Loucy (cell line): ENCODE results near the gene NOBOX.

Experiments
- H2AFZ ChIP-seq: fragments of 200-600 bp; sonication (generic); 2 replicates; pipeline ENCODE4 v1.6.0; 2016; ENCODE audit warnings: antibody characterized with exemption, mild to moderate bottlenecking, low read length, moderate library complexity
- H3F3A ChIP-seq: fragments of 200-600 bp; 2 replicates; pipeline ENCODE4 v1.6.0; 2016; ENCODE audit warnings: antibody characterized with exemption, low read depth, mild to moderate bottlenecking
- H3K27me3 ChIP-seq: fragments of 200-600 bp; sonication (generic); 2 replicates; pipeline ENCODE4 v1.6.1; 2014; ENCODE audit warnings: low read length, mild to moderate bottlenecking; ENCODE audit not compliant: insufficient read depth, poor library complexity, severe bottlenecking
- H3K36me3 ChIP-seq: fragments of 200-600 bp; sonication (generic); 2 replicates; pipeline ENCODE4 v1.6.1; 2016; ENCODE audit warnings: low read length; ENCODE audit not compliant: insufficient read depth
- H3K4me1 ChIP-seq: fragments of 200-600 bp; sonication (generic); 2 replicates; pipeline ENCODE4 v1.5.1; 2014; ENCODE audit warnings: low read length, mild to moderate bottlenecking; ENCODE audit not compliant: insufficient read depth, poor library complexity, severe bottlenecking
- H3K4me2 ChIP-seq: fragments of 200-600 bp; sonication (generic); 2 replicates; pipeline ENCODE4 v1.6.0; 2014; ENCODE audit warnings: antibody characterized with exemption, low read length, low read depth, mild to moderate bottlenecking; ENCODE audit not compliant: poor library complexity, severe bottlenecking
- H3K4me3 ChIP-seq: fragments of 200-600 bp; sonication (generic); 2 replicates; pipeline ENCODE4 v1.5.1; 2014; ENCODE audit warnings: low read length, mild to moderate bottlenecking, mixed read lengths; ENCODE audit not compliant: poor library complexity, severe bottlenecking
- H3K79me2 ChIP-seq: fragments of 200-600 bp; sonication (generic); 2 replicates; pipeline ENCODE4 v1.6.1; 2014; ENCODE audit warnings: low read length; ENCODE audit not compliant: insufficient read depth
- H3K9ac ChIP-seq: fragments of 200-600 bp; sonication (generic); 2 replicates; pipeline ENCODE4 v1.6.0; 2014; ENCODE audit warnings: mild to moderate bottlenecking, low read depth, low read length, moderate library complexity; ENCODE audit not compliant: poor library complexity, severe bottlenecking
- H3K9me2 ChIP-seq: fragments of 200-600 bp; sonication (generic); replicated peaks from 2 replicates; pipeline ENCODE4 v1.6.1; 2016; ENCODE audit warnings: low read depth, low read length, mixed read lengths
- H3K9me3 ChIP-seq: fragments of 200-600 bp; sonication (generic); 2 replicates; pipeline ENCODE4 v1.6.1; 2014; ENCODE audit warnings: mild to moderate bottlenecking, antibody characterized with exemption, low read length, low read depth; ENCODE audit not compliant: insufficient read depth
- H4K20me1 ChIP-seq: fragments of 200-600 bp; sonication (generic); 2 replicates; pipeline ENCODE4 v1.6.0; 2014; ENCODE audit warnings: antibody characterized with exemption, low read length, mild to moderate bottlenecking; ENCODE audit not compliant: insufficient read depth, poor library complexity, severe bottlenecking
- EZH2phosphoT487 ChIP-seq: fragments of 200-600 bp; IDR thresholded peaks from 2 replicates; pipeline ENCODE4 v1.6.1; 2018; ENCODE audit warnings: antibody characterized with exemption, mild to moderate bottlenecking, moderate library complexity, borderline replicate concordance
- TF ChIP-seq, protein P1 (sequence below): fragments of 200-600 bp; sonication (generic); conservative IDR thresholded peaks from 2 replicates; pipeline ENCODE4 v1.5.1; 2014; ENCODE audit warnings: mild to moderate bottlenecking, antibody characterized with exemption, low read length

NOBOX gene

DNA sequence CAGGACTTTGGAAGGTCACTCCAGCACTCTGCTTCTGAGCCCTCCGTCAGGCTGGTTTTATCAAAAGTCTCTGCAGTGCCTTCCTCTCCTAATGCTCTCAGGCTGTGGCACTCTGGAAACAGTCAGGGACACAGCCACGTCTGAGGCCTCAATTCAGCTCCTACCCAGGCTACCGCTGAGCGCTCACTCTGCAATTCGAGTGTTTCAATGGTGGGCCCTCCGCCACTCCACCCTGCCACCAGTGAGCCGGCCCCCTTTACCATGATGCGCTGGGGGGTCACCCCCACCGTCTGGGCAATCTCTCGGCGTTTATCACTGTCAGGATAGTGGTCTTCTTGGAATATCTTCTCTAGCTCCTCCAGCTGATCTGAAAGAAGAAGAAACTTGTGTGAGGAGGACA lies 3.5 kb downstream of the NOBOX start:
- no peak overlapping the region for H3K9ac ChIP-seq
- no peaks in the 10 kb centered on the region for H3K36me3 ChIP-seq
- H3K4me1 ChIP-seq, result no peaks in the 10 kb centered on the region
- H3K9me3 ChIP-seq, result no peaks in the 10 kb centered on the region
- H4K20me1 ChIP-seq, result no peaks in the 10 kb centered on the region
- H3K79me2 ChIP-seq, result no peaks in the 10 kb centered on the region
- H3K27me3 ChIP-seq, result no peaks in the 10 kb centered on the region
- TF ChIP-seq, protein P1, sequence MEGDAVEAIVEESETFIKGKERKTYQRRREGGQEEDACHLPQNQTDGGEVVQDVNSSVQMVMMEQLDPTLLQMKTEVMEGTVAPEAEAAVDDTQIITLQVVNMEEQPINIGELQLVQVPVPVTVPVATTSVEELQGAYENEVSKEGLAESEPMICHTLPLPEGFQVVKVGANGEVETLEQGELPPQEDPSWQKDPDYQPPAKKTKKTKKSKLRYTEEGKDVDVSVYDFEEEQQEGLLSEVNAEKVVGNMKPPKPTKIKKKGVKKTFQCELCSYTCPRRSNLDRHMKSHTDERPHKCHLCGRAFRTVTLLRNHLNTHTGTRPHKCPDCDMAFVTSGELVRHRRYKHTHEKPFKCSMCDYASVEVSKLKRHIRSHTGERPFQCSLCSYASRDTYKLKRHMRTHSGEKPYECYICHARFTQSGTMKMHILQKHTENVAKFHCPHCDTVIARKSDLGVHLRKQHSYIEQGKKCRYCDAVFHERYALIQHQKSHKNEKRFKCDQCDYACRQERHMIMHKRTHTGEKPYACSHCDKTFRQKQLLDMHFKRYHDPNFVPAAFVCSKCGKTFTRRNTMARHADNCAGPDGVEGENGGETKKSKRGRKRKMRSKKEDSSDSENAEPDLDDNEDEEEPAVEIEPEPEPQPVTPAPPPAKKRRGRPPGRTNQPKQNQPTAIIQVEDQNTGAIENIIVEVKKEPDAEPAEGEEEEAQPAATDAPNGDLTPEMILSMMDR, result no peak
- no peak for TF ChIP-seq EZH2phosphoT487
- H3F3A ChIP-seq, result no peaks in the 10 kb centered on the region
- H3K4me2 ChIP-seq, result no peak overlapping the region
- no peak overlapping the region for H3K4me3 ChIP-seq
- H3K9me2 ChIP-seq, result no peaks in the 10 kb centered on the region
- no peak overlapping the region for H2AFZ ChIP-seq

DNA sequence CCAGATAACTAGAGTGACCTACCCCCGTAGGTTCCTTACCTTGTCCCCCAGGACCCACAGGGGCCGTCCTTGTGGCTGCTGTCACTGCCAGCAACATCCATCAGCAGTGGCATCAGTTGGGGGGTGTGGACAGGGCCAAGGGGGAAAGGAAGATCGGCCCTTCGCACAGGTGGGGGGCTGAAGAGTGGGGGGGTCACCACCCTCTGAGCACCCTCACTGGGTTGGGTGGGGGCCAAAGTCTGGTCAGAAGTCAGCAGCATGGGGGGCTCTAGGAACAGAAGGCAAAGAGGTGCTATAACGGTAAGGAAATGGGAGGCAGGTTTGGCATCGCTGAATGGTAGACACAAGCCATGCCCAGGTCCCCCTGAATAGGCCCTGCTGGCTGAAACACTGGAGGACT lies 4.6 kb downstream of the NOBOX start:
- H3K9ac ChIP-seq, result no peak overlapping the region
- H3F3A ChIP-seq, result no peaks in the 10 kb centered on the region
- no peak overlapping the region for H2AFZ ChIP-seq
- H4K20me1 ChIP-seq, result no peaks in the 10 kb centered on the region
- no peaks in the 10 kb centered on the region for H3K36me3 ChIP-seq
- H3K4me3 ChIP-seq, result no peak overlapping the region
- H3K9me2 ChIP-seq, result no peaks in the 10 kb centered on the region
- H3K79me2 ChIP-seq, result no peaks in the 10 kb centered on the region
- H3K9me3 ChIP-seq, result no peaks in the 10 kb centered on the region
- no peaks in the 10 kb centered on the region for H3K27me3 ChIP-seq
- H3K4me1 ChIP-seq, result no peaks in the 10 kb centered on the region
- no peak overlapping the region for H3K4me2 ChIP-seq
- TF ChIP-seq, protein P1, result no peak
- no peak for TF ChIP-seq EZH2phosphoT487

DNA sequence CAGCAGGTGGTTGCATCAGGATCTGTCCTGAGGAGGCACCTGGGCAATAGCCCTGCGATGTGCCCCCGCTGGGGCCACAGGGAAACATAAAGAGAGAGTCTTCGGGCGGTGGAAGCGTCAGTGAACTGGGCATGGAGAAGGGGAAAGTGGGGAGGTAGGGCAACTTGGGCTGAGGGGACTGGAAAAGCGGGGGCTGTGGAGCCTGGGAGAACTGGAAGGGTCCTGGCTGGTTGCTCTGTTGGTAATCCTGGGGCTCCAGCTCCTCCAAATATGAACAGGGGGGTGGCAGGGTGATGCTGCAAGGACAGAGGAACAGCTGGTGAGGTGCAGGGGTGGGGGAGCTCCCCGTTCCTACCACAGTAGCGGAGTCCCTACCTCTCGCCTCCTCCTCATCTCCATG lies 5.2 kb downstream of the NOBOX start:
- TF ChIP-seq EZH2phosphoT487, result no peak
- TF ChIP-seq, protein P1, result no peak
- H3K79me2 ChIP-seq, result no peaks in the 10 kb centered on the region
- H4K20me1 ChIP-seq, result no peaks in the 10 kb centered on the region
- no peak overlapping the region for H3K4me2 ChIP-seq
- no peak overlapping the region for H2AFZ ChIP-seq
- no peaks in the 10 kb centered on the region for H3K9me3 ChIP-seq
- no peaks in the 10 kb centered on the region for H3K9me2 ChIP-seq
- no peak overlapping the region for H3K4me3 ChIP-seq
- H3K36me3 ChIP-seq, result no peaks in the 10 kb centered on the region
- no peaks in the 10 kb centered on the region for H3K27me3 ChIP-seq
- H3K9ac ChIP-seq, result no peak overlapping the region
- no peaks in the 10 kb centered on the region for H3K4me1 ChIP-seq
- no peaks in the 10 kb centered on the region for H3F3A ChIP-seq
